RPMI8226 (cell line): Measurements from ENCODE around the gene CARD19.
"Not testable (repeated sequence)": the region's sequence is repeated elsewhere in the genome, so short reads cannot be mapped to it uniquely, and the experiment has no call there.

ENCODE experiments used
- DNase-seq: peaks from one replicate; pipeline ENCODE4 v3.0.0-alpha.2; 2015

CARD19 gene

GRCh38 chr9:93089024-93089423, 7.0 kb upstream of the CARD19 start:
- DNase-seq, result no peak

GRCh38 chr9:93089481-93089991, 6.5 kb upstream of the CARD19 start:
- no peak for DNase-seq

- DNase-seq, result no peak
Measured at GRCh38 chr9:93090091-93090655, 5.8 kb upstream of the CARD19 start.

- no peak for DNase-seq
Measured at GRCh38 chr9:93091056-93091452, 5.0 kb upstream of the CARD19 start.

GRCh38 chr9:93091453-93092081, 4.5 kb upstream of the CARD19 start:
- DNase-seq, result peak; percentile 41

- DNase-seq, result no peak
Measured at GRCh38 chr9:93092251-93092991, 3.6 kb upstream of the CARD19 start.

- DNase-seq, result peak; percentile 63
Measured at GRCh38 chr9:93093127-93093876, 2.7 kb upstream of the CARD19 start.

- no peak for DNase-seq
Measured at GRCh38 chr9:93093877-93094657, 1.9 kb upstream of the CARD19 start.

- DNase-seq, result peak; percentile 71
Measured at GRCh38 chr9:93094658-93095204, 1.3 kb upstream of the CARD19 start.

- DNase-seq, result peak; percentile 99
Measured at GRCh38 chr9:93095205-93096130, 549 bp upstream of the CARD19 start.

- no peak for DNase-seq
Measured at GRCh38 chr9:93096811-93097382, 880 bp downstream of the CARD19 start.

- no peak for DNase-seq
Measured at GRCh38 chr9:93097511-93098201, 1.6 kb downstream of the CARD19 start.

- no peak for DNase-seq
Measured at GRCh38 chr9:93098236-93098946, 2.4 kb downstream of the CARD19 start.

- DNase-seq, result no peak
Measured at GRCh38 chr9:93099551-93100275, 3.7 kb downstream of the CARD19 start.

GRCh38 chr9:93100276-93100636, 4.2 kb downstream of the CARD19 start:
- no peak for DNase-seq

- not testable (repeated sequence) for DNase-seq
Measured at GRCh38 chr9:93101086-93101485, 5.1 kb downstream of the CARD19 start.

GRCh38 chr9:93105620-93106019, 9.6 kb downstream of the CARD19 start:
- DNase-seq, result no peak

- no peak for DNase-seq
Measured at GRCh38 chr9:93107151-93107824, 11.3 kb downstream of the CARD19 start.
